MCF 10A (cell line): ENCODE measurements around the gene ARCN1. TPM values are rescaled to one million over a fixed set of nuclear protein-coding genes. Genes with fewer than 3 reads are reported as not detected.

Source experiments
- BruUV-seq: library from RNA; stranded (reverse); fragments of 400-500 nt; replicated peaks from 2 replicates; lab custom pipeline; 2021; lab: Mats Ljungman, UMichigan
- CTCF ChIA-PET: fragments of 300-600 bp; sonication (Branson Sonifier 250); formaldehyde crosslinking; extraction: SDS; loops from one replicate; lab custom pipeline; 2021; ENCODE audit warnings: antibody characterized with exemption, inconsistent platforms; lab: Yijun Ruan, JAX
- POLR2A ChIA-PET: fragments of 300-600, 350-650 bp; sonication (Branson Sonifier 250); formaldehyde crosslinking; extraction: SDS; loops from one replicate; lab custom pipeline; 2020; ENCODE audit warnings: antibody characterized with exemption, inconsistent platforms; lab: Yijun Ruan, JAX
- DNase-seq: peaks from one replicate; pipeline ENCODE4 v3.0.0-alpha.2; 2018; ENCODE audit not compliant: unreplicated experiment
- H3K27ac Mint-ChIP-seq: one replicate; pipeline ENCODE4 v1.8.0; 2022; ENCODE audit warnings: mild to moderate bottlenecking, low read depth, mixed read lengths; ENCODE audit not compliant: unreplicated experiment
- H3K27me3 Mint-ChIP-seq: one replicate; pipeline ENCODE4 v1.8.0; 2022; ENCODE audit warnings: mixed read lengths; ENCODE audit not compliant: insufficient read depth, unreplicated experiment
- H3K36me3 Mint-ChIP-seq: one replicate; pipeline ENCODE4 v1.8.0; 2022; ENCODE audit warnings: mild to moderate bottlenecking, moderate library complexity, mixed read lengths; ENCODE audit not compliant: insufficient read depth, unreplicated experiment
- H3K4me1 Mint-ChIP-seq: one replicate; pipeline ENCODE4 v1.8.0; 2022; ENCODE audit warnings: mixed read lengths; ENCODE audit not compliant: insufficient read depth, unreplicated experiment
- H3K4me3 Mint-ChIP-seq: one replicate; pipeline ENCODE4 v1.8.0; 2022; ENCODE audit warnings: mild to moderate bottlenecking, moderate library complexity, mixed read lengths; ENCODE audit not compliant: unreplicated experiment
- H3K9me3 Mint-ChIP-seq: one replicate; pipeline ENCODE4 v1.8.0; 2022; ENCODE audit warnings: mixed read lengths; ENCODE audit not compliant: unreplicated experiment
- intact Hi-C: fragments of 100-400 bp; cut with micrococcal nuclease; formaldehyde crosslinking; loops from 2 replicates; pipeline ENCODE4 v1.14.1; 2022
- total RNA-seq: library from RNA; stranded (reverse); gene quantifications from 2 replicates; pipeline ENCODE4 v1.2.3, GENCODE V29; 2022
- TF ChIP-seq, protein P1 (sequence below): fragments of 200-600 bp; IDR thresholded peaks from one replicate; pipeline ENCODE4 v1.8.0; 2022; ENCODE audit warnings: antibody characterized with exemption, mild to moderate bottlenecking; ENCODE audit not compliant: unreplicated experiment

The ARCN1 gene
- total RNA-seq, 1 experiment from 2014 or later = 164 TPM

DNA sequence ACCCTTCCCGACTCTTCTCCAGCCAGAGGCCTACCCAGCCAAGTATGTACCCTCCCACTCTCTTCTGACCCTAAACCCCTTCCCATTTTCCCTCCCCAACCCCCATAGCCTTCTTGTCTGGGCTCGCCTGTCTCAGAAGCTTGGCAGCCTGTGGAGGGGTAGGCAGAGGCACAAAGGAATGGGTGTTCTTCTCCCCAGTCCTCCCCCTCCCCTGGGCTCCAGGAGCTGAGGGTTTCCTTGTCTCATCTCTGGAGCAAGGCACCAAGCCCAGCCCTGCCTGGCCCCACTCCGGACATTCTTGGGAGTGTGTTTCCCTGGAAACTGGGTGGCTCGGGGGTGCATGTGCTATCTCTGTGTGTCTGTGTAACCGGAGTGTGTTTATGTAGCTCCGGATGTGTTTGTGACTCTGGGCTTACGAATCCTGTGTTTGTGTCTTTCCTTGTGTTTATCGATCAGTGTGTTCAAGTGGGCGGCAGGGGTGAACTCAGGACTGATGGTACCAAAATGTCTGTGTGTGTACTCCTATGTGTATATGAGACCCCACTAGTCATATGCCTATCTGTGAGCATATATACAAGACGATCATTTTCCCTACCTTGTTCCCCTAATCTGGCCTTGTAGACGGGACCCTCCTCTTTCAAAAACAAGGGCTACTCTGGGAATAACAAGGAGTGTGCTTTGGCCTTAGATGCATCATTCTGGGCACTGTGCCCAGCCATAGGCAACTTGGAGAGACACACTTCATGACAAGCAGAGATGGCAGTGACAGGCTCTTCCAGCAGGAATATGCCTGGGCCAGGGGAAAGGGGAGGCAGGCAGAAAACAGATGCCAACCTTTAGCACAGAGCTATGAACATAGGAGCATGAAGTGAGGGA is 46.1 kb downstream of the ARCN1 start:
- TF ChIP-seq, protein P1, sequence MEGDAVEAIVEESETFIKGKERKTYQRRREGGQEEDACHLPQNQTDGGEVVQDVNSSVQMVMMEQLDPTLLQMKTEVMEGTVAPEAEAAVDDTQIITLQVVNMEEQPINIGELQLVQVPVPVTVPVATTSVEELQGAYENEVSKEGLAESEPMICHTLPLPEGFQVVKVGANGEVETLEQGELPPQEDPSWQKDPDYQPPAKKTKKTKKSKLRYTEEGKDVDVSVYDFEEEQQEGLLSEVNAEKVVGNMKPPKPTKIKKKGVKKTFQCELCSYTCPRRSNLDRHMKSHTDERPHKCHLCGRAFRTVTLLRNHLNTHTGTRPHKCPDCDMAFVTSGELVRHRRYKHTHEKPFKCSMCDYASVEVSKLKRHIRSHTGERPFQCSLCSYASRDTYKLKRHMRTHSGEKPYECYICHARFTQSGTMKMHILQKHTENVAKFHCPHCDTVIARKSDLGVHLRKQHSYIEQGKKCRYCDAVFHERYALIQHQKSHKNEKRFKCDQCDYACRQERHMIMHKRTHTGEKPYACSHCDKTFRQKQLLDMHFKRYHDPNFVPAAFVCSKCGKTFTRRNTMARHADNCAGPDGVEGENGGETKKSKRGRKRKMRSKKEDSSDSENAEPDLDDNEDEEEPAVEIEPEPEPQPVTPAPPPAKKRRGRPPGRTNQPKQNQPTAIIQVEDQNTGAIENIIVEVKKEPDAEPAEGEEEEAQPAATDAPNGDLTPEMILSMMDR = no peak
- ChIA-PET POLR2A (interaction anchor here (0.5 to 10.3 kb wide), 4 partner anchors 12 to 308 kb away, joined by 3 to 113 read pairs (median 4); partner anchors contain the start of genes BCL9L and PHLDB1), CTCF (interaction anchor here (0.6 to 3.7 kb wide), 5 partner anchors 9 to 579 kb away, joined by 3 to 20 read pairs (median 5); partner anchors contain the start of gene PHLDB1)
- Mint-ChIP-seq H3K27me3 (no peaks in the 10 kb centered on the region), H3K9me3 (no peaks in the 10 kb centered on the region), H3K4me3 (no peak overlapping the region), H3K27ac (peak overlapping the region; percentile 26), H3K36me3 (peaks cover 13% of the 10 kb centered on the region), H3K4me1 (peaks cover 53% of the 10 kb centered on the region)
- no TSS peak for BruUV-seq
- intact Hi-C loops = no loop called here
- DNase-seq = peak; percentile 59

DNA sequence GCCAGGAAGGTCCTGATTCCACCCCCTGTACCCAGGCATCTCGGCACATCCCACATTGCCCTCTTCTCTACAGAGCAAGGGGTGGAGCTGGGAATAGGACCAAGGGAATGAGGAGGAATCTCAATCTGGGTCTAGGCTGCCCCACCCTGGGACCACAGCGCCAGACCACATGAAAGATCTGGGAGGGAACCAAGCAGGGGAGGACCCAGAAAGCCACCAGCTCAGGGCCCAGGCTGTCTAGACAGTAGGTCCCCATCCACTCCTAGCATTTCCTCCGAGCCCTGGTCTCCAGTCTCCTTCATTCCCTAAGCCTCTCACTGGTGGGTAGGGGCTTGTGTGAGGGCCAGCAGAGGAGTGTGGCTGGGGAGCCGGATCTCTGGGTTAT is 46.8 kb downstream of the ARCN1 start:
- intact Hi-C loops = no loop called here
- DNase-seq = peak; percentile 46
- Mint-ChIP-seq H3K36me3 (peaks cover 13% of the 10 kb centered on the region), H3K27me3 (no peaks in the 10 kb centered on the region), H3K27ac (peak overlapping the region; percentile 26), H3K4me3 (no peak overlapping the region), H3K4me1 (peaks cover 59% of the 10 kb centered on the region), H3K9me3 (no peaks in the 10 kb centered on the region)
- no TSS peak for BruUV-seq
- ChIA-PET CTCF (interaction anchor here (0.7 to 3.7 kb wide), 7 partner anchors 8 to 338 kb away, joined by 3 to 20 read pairs (median 5); partner anchors contain the start of gene PHLDB1), POLR2A (interaction anchor here (0.9 to 10.3 kb wide), 3 partner anchors 12 to 18 kb away, joined by 3 to 113 read pairs (median 4); partner anchors contain the start of gene PHLDB1)
- TF ChIP-seq, protein P1 = no peak

DNA sequence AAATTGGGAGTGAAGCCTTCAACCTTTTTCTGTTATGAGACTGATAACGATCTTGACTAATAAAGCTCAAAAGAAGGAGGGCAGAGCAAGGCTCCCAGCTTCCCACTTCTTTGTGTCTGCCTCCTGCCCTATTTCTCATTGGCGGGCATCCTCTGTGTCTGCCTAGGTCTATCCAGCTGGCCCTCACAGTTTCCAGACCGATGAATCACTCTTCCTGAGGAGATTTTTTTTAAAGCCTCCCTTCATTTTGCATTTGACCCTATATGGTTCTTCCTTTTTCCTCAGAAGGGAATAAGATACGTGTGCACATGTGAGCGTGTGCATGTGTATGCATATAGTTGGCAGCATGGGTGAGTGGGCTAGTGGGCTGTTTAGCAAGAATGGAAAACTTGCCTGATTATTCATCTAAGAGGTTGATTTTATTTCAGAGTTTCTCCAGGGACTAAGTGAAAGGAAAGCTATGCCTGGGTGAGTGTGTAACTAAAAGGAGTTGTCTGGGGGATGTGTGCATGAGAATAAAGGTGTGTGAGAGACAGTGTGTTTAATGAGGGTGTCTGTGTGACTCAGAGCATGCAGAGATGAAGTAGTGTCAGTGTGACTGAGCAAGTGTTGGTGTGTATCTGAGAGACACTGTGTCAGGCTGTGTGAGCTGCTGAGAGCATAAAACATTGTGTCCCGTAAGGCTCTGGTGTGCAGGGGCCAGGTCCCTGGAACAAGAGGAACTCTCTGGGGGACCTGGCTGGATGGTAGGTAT is 47.4 kb downstream of the ARCN1 start:
- Mint-ChIP-seq H3K4me3 (peak overlapping the region; percentile 20), H3K27me3 (no peaks in the 10 kb centered on the region), H3K27ac (peak overlapping the region; percentile 26), H3K36me3 (peaks cover 10% of the 10 kb centered on the region), H3K4me1 (peaks cover 64% of the 10 kb centered on the region), H3K9me3 (no peaks in the 10 kb centered on the region)
- BruUV-seq = no TSS peak
- DNase-seq = peak; percentile 91
- CTCF ChIA-PET = interaction anchor here (0.6 to 3.7 kb wide), 10 partner anchors 8 to 354 kb away, joined by 3 to 20 read pairs (median 4); partner anchors contain the start of gene PHLDB1
- POLR2A ChIA-PET = interaction anchor here (0.6 to 10.3 kb wide), 6 partner anchors 13 to 30 kb away, joined by 3 to 132 read pairs (median 4); partner anchors contain the start of gene PHLDB1
- intact Hi-C loops = no loop called here
- TF ChIP-seq, protein P1 = no peak
